Measurements from ENCODE around the gene SNX20. TPM values are rescaled to one million over a fixed set of nuclear protein-coding genes. Genes with fewer than 3 reads are reported as not detected.

SNX20 gene
- total RNA-seq, 1 donor from 2014 or later: 0.34 TPM

DNA sequence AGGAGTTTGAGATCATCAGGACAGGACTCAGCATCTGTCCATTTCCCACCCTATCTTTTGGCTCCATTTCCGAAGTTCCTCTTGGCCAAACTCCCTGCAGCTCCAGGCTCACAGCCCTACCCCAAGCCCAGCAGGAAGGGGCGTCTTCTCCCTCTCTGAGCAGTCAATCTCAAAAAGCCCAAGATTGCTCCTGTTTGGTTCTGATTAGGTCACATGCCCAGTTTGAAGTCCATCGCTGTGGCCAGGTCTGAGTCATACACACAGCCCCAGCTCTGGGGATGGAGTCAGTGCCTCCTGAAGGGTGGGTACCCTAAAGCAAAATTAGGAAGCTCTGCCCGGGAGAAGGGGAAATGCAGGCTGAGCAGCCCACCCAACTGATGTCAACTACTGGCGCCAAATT is 23.9 kb downstream of the SNX20 start:
- DNase-seq: no peak

DNA sequence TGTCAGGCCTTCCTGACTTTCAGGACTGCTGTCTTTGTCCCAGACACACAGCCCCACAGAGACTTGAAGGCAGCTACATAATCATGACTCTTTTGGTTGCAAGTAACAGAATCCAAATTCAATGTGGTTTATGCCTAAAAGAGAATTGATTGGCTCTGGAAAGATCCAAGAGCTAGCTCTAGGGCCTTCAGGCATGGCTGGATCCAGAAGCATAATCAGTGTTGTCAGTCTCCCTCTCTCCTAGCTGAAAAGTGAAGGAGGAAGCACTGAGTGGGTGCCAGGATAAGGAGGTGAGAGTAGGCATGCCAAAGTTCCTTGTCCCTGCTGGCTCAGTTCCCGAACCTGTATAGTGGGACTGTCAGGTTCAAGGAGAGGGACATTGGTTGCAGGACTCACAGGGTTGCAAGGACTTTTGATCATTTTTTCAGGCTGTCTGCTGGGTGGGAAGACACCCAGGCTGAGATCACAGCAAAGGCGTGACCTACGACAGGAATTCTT is 25.5 kb downstream of the SNX20 start:
- DNase-seq: no peak

DNA sequence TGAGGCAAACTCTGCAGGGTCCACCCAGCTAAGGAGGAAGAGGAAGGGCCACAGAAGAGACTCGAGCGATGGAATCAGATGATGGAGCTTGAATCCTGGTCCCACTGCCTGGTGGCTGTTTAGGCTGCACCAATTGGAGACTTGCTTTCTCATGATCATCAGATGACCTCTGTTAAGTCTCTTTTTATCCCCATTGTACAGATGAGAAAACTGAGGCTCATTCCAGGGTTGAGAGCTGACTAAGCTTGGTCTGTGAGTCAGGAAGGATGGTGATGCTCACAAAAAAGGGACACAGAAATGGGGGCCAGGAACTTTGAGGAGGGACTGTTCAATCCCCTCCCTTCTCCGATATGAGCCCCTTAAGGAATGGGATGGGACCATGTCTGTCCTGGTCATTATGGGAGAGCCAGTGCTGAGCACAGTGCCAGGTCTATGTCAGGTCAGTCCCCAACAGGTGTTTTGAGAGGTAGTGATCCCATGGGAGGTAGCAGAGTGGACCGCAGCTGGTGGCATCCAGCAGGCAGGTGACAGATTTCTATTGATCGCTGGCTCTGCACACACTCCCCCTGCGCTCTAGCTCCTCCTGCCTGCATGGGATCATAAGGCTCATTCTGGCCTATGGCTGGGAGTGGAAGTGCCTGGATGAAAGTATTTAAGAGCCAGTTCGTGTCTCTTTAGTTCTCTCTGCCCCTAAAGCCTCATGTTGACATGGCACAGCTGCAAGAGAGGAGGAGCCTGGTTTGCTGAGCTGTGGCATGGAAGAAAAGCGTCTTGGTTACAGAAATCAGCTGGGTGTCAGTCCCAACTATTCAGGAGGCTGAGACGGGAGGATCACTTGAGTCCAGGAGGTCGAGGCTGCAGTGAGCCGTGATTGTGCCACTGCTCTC is 27.2 kb downstream of the SNX20 start:
- no peak for DNase-seq

DNA sequence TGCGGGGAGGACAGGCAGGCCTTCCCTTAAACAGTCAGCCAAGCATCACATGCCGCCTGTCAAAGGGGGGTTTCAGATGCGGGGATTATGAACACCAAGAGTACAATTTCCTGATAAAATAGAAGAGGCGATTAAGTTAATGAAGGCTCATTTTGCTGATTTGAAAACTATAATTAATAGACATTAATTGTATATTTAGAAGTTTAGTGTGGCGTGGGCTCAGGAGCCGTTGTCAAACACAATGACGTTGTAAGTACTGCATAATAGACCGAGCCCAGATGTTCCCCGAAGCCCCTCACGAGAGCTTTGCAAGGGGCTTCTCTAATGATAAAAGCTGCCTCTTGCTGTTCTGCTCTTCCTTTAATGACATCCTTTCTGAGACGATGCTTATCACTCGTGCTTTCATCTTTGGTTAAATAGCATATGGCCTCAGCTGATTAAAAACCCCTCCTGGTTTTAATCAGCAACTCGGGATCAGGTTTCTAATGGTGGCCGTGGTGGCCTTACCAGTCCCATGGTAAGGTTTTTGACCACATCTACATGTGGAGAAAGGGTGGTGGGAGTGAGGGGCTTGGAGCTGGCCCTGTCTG is 28.2 kb downstream of the SNX20 start:
- DNase-seq: no peak

DNA sequence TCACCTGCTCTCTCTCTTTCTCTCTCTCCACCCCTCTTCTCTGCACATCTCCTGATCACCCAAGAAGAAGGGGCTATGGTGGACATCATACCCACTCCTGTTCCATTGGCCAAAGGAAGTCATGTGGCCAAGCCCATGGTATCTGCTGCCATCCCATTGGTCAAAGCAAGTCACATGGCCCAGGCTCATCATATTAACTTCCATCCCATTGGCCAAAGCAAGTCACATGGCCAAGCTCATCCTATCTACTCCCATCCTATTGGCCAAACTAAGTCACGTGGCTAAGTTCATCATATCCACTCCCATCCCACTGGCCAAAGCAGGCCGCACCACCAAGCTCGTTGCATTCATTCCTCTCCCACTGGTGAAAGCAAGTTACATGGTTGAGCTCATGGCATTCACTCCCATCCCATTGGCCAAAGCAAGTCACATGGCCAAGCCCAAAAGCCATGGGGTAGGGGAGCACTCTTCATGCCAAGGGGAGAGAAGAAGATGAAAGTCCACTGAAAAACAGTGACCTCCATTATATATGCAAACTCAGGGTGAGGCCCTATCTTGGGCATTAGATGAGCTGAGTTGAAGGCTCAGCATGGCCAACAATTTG is 29.2 kb downstream of the SNX20 start:
- no peak for DNase-seq

DNA sequence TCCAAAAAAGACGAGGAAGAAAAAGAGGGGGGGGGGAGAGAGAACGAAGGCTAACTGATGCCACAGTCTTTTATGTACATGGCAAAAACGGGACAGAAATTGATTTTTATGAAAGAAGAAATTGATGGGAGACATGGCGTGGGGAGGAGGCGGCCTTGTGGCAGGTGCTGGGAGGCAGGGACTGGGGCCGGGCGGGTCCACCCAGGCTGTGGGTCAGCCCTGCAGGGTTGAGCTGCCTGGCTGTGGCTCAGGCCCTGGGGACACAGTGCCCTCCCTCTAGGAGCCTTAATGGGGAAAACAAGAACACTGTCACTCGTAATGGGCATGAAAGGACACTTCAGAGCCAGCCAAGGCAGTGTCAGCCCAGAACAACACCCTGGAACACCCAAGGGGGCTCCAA is 34.8 kb downstream of the SNX20 start:
- DNase-seq: no peak

DNA sequence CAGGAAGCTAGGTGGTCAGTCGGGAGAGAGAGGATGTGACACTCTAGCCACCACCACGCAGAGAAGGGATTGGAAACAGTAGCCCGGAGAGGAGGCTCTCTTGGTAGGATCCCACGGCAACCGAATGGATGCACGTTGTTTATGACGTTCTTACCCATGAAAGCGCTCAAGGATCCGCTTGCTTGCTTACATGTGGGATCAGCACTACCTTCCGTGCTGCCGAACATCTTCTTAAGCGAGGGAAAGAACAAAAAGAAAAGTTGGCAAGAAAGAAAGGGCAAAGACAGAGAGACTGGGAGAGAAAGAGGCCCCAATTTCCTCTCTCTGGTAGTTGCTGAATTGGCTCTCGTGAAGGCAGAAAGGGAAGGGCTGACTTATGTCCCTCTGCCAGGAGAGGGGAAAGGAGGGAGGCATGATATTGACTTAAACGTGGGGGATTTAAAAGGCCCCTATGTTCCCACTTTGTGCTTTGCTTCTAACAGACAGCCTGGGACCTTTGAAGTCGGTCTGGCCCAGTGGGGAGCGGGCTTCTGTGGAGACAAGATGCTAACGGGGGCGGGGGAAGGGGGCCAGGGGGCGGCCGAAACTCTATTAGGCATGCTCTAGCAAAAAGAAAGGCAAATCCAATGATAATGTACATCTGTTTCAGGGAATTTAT is 35.4 kb downstream of the SNX20 start:
- no peak for DNase-seq

DNA sequence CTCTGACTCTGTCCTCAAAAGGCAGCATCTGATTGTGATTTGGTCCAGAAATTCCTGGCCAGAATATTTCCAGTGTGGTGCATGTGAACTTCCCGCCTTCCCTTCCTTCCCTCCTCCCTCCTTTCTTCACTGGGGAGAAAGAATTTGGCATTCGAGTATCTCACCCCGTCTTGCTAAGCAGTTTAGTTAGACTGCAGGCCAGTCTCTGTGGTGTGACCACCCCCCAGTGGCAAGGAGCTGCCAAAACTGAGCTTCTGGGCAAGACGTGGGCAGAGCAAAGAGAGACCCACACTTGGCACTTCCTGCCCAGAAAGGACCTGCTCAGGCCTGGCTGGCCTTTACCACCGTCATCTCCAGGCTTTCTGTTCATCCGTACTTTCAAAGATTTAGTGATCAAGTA is 36.4 kb downstream of the SNX20 start:
- peak; percentile 19 for DNase-seq

DNA sequence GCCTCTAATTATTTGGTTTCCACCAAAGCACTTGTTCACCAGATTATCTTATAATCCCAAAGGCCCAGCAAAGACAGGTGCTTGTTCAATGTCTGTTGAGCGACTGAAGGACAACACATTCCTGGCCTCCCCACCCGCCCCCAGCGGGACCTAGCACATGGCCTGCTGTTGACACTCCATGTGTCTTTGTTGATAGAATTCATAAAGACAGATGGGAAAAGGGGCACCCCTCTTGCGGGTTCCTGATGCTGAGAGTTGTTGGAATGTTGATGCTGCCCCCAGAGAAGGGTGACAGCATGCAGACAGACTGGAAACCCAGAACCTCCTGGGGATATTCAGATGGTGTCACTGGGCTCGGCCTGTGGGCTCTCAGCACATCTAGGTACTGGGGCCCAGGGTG is 36.9 kb downstream of the SNX20 start:
- no peak for DNase-seq

DNA sequence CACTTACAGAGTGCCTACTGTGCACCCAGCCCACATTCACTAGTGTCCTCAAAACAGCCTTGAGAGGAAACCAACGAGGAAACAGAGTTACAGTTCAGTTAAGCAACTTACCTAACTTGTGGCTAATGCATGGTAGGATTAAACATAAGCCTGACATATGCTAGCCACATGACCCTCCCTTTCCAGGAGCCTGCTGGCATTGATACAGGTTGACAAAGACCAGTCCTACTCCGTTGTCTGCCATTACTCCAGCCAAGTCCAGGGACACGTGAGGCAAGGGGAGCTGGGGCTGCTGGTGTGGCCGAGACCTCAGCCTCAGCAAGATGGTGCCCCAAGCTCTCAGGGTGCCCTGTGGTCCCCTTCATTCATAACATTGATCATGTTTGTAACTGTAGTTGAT is 37.9 kb downstream of the SNX20 start:
- DNase-seq: no peak

DNA sequence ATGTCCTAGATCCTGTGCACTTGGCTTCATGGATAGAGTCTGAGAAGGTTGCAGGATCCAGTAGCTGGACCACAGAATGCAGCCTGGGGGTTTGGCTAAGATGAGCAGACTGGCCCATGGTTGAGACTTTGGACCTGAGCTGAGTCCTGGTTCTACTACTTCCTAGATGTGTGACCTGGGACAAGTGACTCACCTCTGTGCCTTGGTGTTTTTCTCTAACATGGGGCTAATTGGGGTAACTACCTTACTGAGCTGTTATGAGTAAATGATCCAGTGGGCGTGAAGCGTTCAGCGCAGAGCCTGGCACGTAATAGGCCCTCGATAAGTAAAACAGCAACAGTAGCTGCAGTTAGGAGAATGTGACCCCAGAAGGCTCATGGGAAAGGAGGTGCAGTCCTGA is 38.8 kb downstream of the SNX20 start:
- no peak for DNase-seq

DNA sequence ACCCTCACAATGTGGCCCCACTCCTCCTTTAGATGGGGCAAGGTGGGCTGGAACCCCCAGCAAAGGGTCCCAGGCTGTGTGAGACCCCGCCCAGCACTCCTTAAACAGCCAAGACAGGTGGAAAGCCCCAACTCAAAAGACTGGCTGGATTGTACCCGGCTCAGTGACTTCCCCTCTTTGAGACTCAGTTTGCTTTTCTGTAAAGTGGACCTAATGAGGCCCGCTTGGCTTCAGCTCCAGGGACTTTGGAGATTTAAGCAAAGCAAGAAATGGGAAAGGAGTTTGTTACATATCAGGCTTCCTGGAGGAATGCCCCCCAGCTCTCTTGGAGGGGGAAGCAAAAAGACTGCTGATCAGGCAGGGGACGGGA is 39.3 kb downstream of the SNX20 start:
- DNase-seq: no peak

DNA sequence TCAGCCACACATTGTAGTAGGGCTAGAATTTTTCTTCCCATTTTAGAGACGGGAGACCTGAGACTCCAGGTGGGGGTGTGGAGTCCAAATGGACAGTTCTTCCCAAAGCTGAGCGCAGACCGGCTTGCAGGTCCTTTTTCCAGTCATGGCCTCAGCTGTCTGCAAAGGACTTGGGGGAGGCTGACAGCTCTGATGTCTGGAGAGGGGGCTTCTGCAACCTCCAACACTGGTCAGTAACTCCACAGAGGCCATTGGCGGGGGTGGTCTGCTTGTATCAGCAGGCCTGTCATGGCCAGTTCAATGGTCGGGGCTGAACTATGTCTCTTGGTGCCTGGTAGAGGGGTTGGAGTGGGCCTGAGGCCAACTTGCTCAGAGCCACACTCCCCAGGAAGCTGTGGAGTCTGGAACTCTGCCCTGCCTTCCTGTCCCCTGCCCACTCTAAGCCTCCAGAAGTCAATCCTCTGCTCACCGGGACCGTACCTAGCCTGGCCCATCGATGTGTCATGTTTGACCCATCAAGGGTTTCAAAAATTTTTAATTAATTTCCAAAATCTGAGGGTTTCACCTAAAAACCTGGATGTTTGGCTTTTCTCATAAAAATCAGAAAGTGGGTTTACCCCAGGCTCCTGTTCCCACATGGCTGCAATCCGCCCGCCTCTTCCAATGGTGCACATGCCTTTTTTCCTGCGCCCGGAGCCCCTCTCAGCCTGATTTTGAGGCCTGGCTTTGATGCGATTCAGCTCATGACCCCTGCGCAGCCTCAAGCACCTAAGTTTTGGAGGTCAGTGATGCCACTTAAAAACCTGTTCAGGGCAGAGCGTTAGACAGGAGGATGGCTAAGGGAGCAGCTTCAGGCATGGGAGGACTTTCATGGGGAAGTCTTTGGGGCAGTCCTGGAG is 39.9 kb downstream of the SNX20 start:
- no peak for DNase-seq

DNA sequence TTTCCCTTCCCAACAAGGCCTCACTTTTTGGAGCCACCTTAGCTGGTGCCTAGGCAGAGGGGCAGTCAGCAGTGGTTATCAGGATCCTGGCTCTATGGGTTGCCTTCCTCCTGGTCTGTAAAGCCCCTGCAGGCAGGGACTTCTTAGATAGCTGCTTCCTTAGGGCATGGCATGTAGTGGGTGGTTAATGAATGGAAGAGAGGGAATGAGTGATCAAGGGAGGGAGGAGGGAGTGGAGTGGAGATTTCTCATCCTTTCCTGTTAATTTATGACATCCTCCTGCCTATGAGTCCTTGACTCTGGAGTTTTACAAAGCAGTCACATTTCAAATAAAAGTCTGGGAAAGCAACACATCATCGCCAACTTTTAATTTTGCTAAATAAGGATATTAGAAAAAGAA is 40.7 kb downstream of the SNX20 start:
- no peak for DNase-seq

DNA sequence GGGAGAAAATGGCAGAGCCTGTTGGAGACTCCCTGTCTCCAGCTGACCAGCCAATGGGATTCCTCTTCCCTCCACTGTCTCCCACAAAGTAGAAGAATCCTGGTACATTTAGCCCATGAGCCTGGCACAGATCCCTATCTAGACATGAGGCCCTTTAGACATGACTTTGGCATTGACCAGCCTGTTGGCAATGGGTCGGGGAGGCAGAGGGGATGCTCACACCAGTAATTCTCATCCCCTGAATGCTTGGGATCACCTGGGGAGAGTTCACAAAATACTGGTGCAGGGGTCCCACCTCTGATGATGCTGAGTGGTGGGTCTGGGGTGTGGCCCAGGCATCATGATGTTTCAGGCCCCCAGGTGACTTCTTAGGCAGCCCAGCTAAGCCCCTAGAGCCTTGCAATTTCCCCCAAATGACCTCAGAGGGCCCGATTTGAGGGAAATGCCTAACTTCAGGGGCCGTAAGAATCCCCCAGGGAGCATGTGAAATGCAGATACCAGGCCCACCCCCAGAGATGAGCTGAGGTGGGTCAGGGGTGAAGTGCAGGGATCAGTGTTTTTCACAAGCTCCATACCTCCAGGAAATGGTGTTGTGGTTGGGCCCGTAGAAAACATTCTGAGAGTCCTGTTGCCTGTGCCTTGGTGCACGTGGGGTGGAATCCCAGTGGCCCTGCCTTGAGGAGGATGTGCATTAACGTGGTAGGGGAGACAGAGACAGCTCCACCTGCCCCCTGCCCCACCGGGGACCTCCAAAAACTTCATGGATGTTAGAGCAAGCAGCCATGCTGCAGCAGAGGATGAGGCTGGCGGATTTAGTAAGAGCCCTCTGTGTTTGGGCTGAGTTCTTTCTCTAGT is 42.1 kb downstream of the SNX20 start:
- no peak for DNase-seq

DNA sequence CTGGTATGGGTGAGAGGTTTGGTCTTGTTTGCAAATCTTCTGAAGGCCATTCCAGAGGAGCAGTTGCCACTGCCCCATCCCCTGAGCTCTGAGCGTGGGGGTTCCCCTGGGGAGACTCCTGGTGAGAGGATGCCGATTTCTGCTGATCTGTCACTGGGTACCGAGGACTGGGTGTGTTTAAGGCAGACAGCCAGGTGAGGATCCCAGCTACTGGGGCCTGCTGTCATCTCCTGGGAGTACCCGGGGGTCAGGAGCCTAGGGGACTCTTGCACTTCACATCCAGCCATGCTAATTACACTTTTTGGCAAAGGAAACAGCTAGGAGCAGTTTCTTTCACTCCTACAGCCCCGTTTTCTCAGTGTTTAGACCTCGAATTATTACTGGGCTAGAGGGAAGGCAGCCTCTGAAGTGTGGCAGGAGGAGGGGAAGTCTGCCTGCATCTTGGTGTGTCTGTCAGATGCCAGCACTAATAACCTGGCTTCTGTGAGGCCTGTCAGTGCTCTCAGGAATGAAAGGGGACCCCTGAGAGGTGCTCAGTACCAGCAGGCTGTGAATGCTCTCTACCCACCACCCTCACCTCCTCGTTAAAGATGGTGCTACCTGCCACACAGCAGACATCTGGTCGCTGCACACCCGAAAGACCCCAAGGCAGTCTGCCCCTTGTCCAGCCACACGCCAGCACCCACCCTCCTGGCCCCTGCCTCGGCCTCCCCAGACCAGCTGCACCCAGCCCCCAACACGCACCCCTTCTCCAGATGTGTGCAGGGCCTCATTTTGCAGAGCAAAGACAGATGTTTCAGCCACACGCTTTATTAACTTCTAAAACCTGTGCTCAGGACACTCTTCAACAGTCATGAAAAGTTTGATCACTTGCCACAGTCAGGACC is 43.2 kb downstream of the SNX20 start:
- no peak for DNase-seq

DNA sequence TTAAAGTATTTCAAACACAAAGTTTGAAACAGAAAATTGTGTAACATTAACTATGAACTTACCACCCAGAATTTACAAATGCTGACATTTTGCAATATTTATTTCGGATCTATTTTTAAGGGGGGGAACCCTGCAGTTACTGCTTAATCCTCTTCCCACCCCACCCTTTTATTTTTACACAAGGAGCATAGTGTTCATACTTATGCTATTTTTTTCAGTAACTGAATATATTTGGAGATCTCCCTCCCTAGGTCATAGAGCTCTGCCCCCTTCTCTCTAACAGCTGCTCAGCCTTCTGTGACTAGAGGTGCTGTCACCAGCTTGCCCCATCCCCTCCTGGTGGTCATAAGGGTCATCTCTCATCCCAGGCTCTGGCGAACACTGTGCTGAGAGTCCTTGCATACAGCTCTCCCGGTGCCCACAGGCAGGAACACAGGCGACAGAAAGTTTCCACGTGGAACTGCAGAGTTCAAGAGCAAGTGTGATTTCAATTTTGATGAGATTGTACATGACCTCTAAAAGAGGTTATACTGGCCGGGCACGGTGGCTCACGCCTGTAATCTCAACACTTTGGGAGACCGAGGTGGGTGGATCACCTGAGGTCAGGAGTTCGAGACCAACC is 44.2 kb downstream of the SNX20 start:
- no peak for DNase-seq

DNA sequence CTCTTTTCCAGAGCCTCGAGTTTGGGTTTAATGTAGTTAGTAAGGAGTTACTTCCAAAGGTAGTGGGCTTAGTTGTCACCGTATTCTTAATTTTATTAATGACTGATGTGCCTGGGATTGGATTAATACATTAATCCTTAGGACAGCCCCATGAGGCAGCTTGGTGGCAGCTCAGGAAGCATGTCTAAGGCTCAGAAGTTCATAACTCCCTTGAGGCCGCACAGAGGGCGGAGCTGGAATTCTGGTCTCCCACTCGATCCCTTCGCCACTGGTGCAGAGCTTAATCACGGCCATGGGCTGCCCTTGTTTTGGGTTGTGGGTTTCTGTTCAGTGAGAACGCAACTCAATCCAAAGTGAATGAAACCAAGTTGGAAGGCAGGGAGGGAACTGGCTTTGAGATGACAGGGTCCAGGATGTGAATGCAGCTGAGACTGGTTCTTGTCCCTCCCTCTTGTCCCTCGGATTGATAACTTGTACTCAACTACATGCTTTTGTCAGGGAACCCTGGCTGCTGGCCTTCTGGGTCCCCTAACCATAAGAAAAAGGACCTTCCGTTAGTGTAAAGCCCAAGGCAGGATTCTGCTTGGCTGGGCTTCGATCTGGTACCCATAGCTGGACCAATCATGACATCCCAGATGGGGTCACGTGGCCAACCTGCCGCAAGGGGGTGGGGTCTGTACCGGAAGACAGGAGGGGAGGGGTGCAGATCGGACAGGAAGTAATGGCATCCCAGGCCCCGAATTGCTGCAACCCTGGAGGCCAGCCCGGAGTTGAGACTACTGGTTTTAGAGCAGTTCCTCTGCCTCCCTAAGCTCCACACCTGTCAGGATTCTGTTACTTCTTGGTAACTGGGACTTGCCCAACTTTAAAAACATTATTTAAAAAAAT is 45.4 kb downstream of the SNX20 start:
- DNase-seq: no peak

DNA sequence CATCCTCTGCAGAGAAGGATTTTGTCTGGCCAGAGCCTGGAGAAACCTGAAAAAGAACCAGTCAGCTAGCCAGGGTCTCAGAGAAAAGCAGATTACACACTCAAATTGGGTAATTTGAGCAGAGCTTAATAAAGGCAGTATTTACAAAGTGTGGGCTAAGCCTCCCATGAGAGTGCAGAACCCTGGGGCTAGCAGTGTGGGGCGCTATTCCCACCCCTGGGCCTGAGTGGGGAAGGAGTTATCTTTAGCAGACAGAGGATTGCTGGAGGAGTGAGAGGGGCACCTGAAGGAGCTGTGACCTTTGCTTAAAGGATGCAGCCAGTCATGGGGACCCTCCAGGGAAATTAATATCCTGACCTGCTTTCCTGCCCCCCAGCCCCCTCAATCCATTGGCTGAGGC is 46.2 kb downstream of the SNX20 start:
- DNase-seq: no peak

Measured in dermis blood vessel endothelial cell (primary cell).